Aorta (tissue), 5 donors: ENCODE measurements around the gene UNC119. TPM values are rescaled to one million over a fixed set of nuclear protein-coding genes. Genes with fewer than 3 reads are reported as not detected.
A peak's percentile ranks its signal among the peaks of the same experiment; 100 is the strongest.

Experiments used
- ATAC-seq: fragments of 200-7000 bp; cut with Tn5 transposase; one replicate; pipeline ENCODE4 v1.9.1; 2022; ENCODE audit warnings: moderate library complexity; ENCODE audit not compliant: low FRiP score
- DNase-seq, 2 donors: peaks; one replicate each; pipeline ENCODE4 v3.0.0-alpha.2; 2020
- H3K27ac ChIP-seq, 2 donors: one replicate each; pipeline ENCODE4 v1.5.1; 2013; ENCODE audit warnings: low read length in 2 of 2, mild to moderate bottlenecking in 2 of 2, moderate library complexity in 2 of 2, control low read depth in 1 of 2, inconsistent platforms in 1 of 2, low read depth in 1 of 2
- H3K27me3 ChIP-seq, 2 donors: one replicate each; pipeline ENCODE4 v1.6.1; 2013; ENCODE audit warnings: control low read depth in 1 of 2, low read length in 1 of 2, mild to moderate bottlenecking in 1 of 2, moderate library complexity in 1 of 2; ENCODE audit not compliant: insufficient read depth in 2 of 2, control insufficient read depth in 1 of 2
- H3K36me3 ChIP-seq, 2 donors: one replicate each; pipeline ENCODE4 v1.6.1; 2013; ENCODE audit warnings: control low read depth in 1 of 2, low read length in 1 of 2, mild to moderate bottlenecking in 1 of 2; ENCODE audit not compliant: insufficient read depth in 2 of 2, control insufficient read depth in 1 of 2
- H3K4me1 ChIP-seq, 2 donors: one replicate each; pipeline ENCODE4 v1.6.1; 2013; ENCODE audit warnings: low read length in 2 of 2, control low read depth in 1 of 2, mild to moderate bottlenecking in 1 of 2, moderate library complexity in 1 of 2; ENCODE audit not compliant: insufficient read depth in 2 of 2, control insufficient read depth in 1 of 2
- H3K4me3 ChIP-seq, 2 donors: one replicate each; pipeline ENCODE4 v1.5.1; 2013; ENCODE audit warnings: low read length in 2 of 2, control low read depth in 1 of 2, mild to moderate bottlenecking in 1 of 2
- H3K9me3 ChIP-seq: one replicate; pipeline ENCODE4 v1.6.1; 2013; ENCODE audit warnings: mild to moderate bottlenecking, low read length; ENCODE audit not compliant: control insufficient read depth
- WGBS, 2 donors: extraction: QIAGEN DNeasy Blood & Tissue Kit; methylation state at CpG; one replicate each; pipeline ENCODE4 v1.1.7; 2013; 5-methylcytosine and 5-hydroxymethylcytosine counted together
- intact Hi-C, 2 donors: fragments of 100-400 bp; cut with DNase I; formaldehyde crosslinking; loops; one replicate each; pipeline versions ENCODE4 v1.14.2 to v1.15.0; 2022
- polyA plus RNA-seq, 2 donors: library from polyadenylated mRNA; stranded (reverse); fragments of 200-250 nt; gene quantifications; one replicate each; pipeline ENCODE4 v1.2.3, GENCODE V29; 2013
- total RNA-seq, 2 donors: library from RNA; stranded (reverse); fragmentation: NEBNext Ultra II Directional; extraction: Animal tissue kit (Norgen Biotek cat#: 25700); gene quantifications; one replicate each; pipeline ENCODE4 v1.2.1, GENCODE V29; 2021
- donor health status: healthy with polysubstance abuse.
- donor health status: Bipolar disorder and iron deficiency.
- donor health status: DM: no; HTN: no; CAD: no.
- donor health status: DM: no; HTN: no; CAD: no.
- donor health status: DM: yes; HTN: yes; CAD: no.

The UNC119 gene
- total and polyA plus RNA-seq, 4 donors = 17.4 to 36.6 (median 22.2) TPM

DNA sequence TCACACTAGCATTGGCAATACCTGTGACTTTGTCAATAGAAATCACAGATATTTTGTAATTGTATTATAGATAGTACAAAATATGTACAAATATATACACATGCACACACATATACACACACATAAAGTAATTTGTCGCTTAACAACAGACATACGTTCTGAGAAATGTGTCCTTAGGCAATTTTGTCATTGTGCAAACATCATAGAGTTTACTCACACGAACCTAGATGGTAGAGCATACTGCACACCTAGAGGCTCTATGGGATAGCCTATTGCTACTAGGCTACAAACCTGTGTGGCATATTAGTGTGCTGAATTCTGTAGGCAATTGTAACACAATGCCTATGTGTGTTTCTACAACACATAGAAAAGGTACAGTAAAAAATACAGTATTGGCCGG, 11.0 kb downstream of the UNC119 start:
- no peaks in the 10 kb centered on the region for H3K36me3 ChIP-seq
- H3K9me3 ChIP-seq = no peaks in the 10 kb centered on the region
- intact Hi-C loops = loop anchor here in 1 of 2 donors (2.0 kb wide), 1 partner anchor 47 kb away; no protein-coding TSS in a partner anchor
- ATAC-seq (no peak), DNase-seq (no peak)
- H3K4me3 ChIP-seq = no peak overlapping the region
- H3K27me3 ChIP-seq = no peaks in the 10 kb centered on the region
- 87 to 91% methylated on average over 4 of the region's 4 CpGs for WGBS, 2 donors
- H3K27ac ChIP-seq = no peak overlapping the region
- H3K4me1 ChIP-seq = no peaks in the 10 kb centered on the region

GRCh38 chr17:28540231-28540630, 12.2 kb downstream of the UNC119 start:
- ATAC-seq (no peak), DNase-seq (peak in 1 of 2 donors; percentile 71)
- no peaks in the 10 kb centered on the region for H3K27me3 ChIP-seq
- no peaks in the 10 kb centered on the region for H3K4me1 ChIP-seq
- no peak overlapping the region for H3K27ac ChIP-seq
- no peaks in the 10 kb centered on the region for H3K9me3 ChIP-seq
- 85 to 86% methylated on average over 4 of the region's 4 CpGs for WGBS, 2 donors
- no peak overlapping the region for H3K4me3 ChIP-seq
- intact Hi-C loops = loop anchor here (1.0 to 2.0 kb wide), 2 partner anchors 45 to 46 kb away; no protein-coding TSS in a partner anchor
- no peaks in the 10 kb centered on the region for H3K36me3 ChIP-seq

GRCh38 chr17:28538296-28538895, 14.0 kb downstream of the UNC119 start:
- H3K27ac ChIP-seq = no peak overlapping the region
- DNase-seq = peak in 1 of 2 donors; percentile 57
- no peak for ATAC-seq
- no peaks in the 10 kb centered on the region for H3K4me1 ChIP-seq
- intact Hi-C loops = no loop called here
- WGBS, 2 donors = 88 to 91% methylated on average over 14 of the region's 14 CpGs
- H3K36me3 ChIP-seq = no peaks in the 10 kb centered on the region
- H3K4me3 ChIP-seq = no peak overlapping the region
- H3K9me3 ChIP-seq = no peaks in the 10 kb centered on the region
- H3K27me3 ChIP-seq = no peaks in the 10 kb centered on the region

DNA sequence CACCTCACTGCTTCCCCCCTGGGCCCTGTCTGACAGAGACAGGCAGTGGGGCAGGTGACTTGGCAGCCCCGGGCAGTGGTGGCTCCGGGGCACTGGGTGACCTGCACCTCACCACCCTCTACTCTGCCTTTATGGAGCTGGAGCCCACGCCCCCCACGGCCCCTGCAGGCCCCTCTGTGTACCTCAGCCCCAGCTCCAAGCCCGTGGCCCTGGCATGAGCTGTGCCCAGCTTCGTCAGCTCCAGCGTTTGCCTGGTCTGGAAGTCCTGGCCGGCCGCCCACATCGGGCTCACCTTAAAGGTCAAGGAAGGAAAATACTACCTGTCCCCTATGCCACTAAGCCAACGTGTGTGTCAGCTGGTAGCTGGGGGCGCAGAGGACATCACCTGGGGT, 15.2 kb downstream of the UNC119 start:
- Histone ChIP-seq H3K36me3 (no peaks in the 10 kb centered on the region), H3K4me3 (no peak overlapping the region), H3K27me3 (no peaks in the 10 kb centered on the region), H3K27ac (no peak overlapping the region), H3K9me3 (no peaks in the 10 kb centered on the region), H3K4me1 (no peaks in the 10 kb centered on the region)
- ATAC-seq (no peak), DNase-seq (no peak)
- WGBS, 2 donors = 74% methylated on average over 12 of the region's 12 CpGs
- intact Hi-C loops = no loop called here

- Histone ChIP-seq H3K4me3 (no peak overlapping the region), H3K27ac (no peak overlapping the region), H3K4me1 (no peaks in the 10 kb centered on the region), H3K9me3 (no peaks in the 10 kb centered on the region), H3K36me3 (no peaks in the 10 kb centered on the region), H3K27me3 (no peaks in the 10 kb centered on the region)
- intact Hi-C loops = no loop called here
- WGBS, 2 donors = 67 to 72% methylated on average over 9 of the region's 9 CpGs
- DNase-seq = no peak
- ATAC-seq = no peak
Measured at GRCh38 chr17:28536532-28537218, 15.7 kb downstream of the UNC119 start.

GRCh38 chr17:28534740-28535375, 17.6 kb downstream of the UNC119 start:
- ATAC-seq = no peak
- no peaks in the 10 kb centered on the region for H3K27me3 ChIP-seq
- DNase-seq = no peak
- H3K27ac ChIP-seq = no peak overlapping the region
- no peaks in the 10 kb centered on the region for H3K4me1 ChIP-seq
- intact Hi-C loops = no loop called here
- no peak overlapping the region for H3K4me3 ChIP-seq
- 86 to 90% methylated on average over 11 of the region's 11 CpGs for WGBS, 2 donors
- no peaks in the 10 kb centered on the region for H3K9me3 ChIP-seq
- H3K36me3 ChIP-seq = no peaks in the 10 kb centered on the region

DNA sequence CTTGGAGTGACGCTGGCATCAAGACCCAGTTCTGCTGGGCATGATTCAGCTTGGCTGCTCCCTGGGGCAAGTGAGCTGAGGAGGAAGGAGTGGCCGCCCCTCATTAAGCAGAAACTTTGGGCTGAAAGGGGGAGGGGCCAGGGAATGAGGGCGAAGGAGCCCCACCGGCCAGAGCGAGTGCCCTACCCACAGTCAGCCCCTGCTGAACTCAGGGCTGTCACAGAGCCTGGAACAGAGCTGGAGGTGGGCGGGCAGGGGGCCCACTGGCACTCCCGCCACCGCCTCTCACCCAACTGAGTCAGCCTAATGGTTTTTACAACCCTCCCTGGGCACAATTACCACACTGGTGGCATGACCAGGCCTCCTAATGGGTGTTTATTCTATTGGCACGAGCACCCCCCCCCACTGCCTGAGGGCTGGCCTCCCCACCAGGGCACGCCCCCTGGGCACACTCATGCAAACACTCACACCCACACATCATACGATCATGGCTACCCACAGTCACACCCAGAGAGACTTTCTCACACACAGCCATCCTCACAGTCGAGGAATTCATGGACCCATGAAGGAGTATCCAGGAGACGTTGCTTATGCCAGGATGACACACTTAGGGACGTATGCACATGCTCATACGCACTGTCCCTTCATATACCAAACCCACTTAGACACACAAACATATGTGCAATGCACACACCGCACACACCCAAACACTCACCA, 19.2 kb downstream of the UNC119 start:
- Histone ChIP-seq H3K9me3 (no peaks in the 10 kb centered on the region), H3K4me1 (no peaks in the 10 kb centered on the region), H3K27me3 (no peaks in the 10 kb centered on the region), H3K4me3 (no peak overlapping the region), H3K27ac (no peak overlapping the region), H3K36me3 (no peaks in the 10 kb centered on the region)
- intact Hi-C loops = no loop called here
- ATAC-seq (no peak), DNase-seq (no peak)
- WGBS, 2 donors = 75% methylated on average over 16 of the region's 16 CpGs

DNA sequence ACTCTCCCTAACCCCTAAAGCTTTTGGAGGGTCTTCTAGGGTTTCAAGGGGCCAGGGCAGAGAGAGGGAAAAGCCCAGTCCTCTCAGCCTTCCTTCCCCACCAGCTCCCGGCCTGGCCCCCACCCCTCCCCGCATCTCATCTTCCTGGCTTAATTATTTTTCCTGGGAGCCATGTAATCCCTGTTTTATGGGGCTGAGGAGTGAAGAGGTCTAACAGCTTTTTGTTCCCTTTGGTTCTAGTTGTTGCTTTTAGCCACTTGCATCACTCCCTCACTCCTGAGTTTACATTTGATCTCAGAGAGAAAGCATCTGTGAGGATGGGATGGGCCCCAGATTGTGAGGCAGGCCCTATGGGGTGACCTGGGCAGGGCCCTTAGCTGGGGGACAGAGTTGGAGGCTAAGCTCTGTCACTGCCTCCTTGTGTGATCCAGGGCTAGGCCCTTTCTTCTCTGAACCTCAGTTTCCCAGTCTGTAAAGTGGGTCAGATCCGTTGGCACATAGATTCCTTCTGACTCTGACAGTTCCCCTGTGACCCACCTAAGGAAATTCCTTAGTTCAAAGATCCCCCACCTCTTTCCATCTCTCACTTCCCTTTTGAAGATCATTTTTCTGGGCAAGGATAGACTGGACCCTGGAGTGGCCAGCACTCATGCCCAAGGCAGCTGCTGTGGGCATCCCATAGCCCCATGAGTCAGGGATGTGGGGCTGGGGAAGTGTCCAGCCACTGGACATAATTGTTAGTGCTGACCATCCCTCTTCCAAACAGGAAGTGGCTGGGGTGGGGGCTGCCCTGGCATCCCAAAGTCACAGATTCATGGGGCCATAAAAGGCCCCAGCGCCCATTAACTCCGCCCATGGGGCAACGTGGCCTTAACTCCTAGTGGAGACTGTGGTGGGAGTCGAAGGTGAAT, 20.1 kb downstream of the UNC119 start:
- DNase-seq (no peak), ATAC-seq (no peak)
- Histone ChIP-seq H3K4me1 (no peaks in the 10 kb centered on the region), H3K9me3 (no peaks in the 10 kb centered on the region), H3K27me3 (no peaks in the 10 kb centered on the region), H3K4me3 (no peak overlapping the region), H3K36me3 (no peaks in the 10 kb centered on the region), H3K27ac (no peak overlapping the region)
- 79 to 81% methylated on average over 7 of the region's 7 CpGs for WGBS, 2 donors
- intact Hi-C loops = no loop called here
